Retina (tissue), 1 donor: ENCODE data around the gene ATAT1.

Source experiments
- DNase-seq: peaks from one replicate; pipeline ENCODE4 v3.0.0-alpha.2; 2016

Gene ATAT1

DNA sequence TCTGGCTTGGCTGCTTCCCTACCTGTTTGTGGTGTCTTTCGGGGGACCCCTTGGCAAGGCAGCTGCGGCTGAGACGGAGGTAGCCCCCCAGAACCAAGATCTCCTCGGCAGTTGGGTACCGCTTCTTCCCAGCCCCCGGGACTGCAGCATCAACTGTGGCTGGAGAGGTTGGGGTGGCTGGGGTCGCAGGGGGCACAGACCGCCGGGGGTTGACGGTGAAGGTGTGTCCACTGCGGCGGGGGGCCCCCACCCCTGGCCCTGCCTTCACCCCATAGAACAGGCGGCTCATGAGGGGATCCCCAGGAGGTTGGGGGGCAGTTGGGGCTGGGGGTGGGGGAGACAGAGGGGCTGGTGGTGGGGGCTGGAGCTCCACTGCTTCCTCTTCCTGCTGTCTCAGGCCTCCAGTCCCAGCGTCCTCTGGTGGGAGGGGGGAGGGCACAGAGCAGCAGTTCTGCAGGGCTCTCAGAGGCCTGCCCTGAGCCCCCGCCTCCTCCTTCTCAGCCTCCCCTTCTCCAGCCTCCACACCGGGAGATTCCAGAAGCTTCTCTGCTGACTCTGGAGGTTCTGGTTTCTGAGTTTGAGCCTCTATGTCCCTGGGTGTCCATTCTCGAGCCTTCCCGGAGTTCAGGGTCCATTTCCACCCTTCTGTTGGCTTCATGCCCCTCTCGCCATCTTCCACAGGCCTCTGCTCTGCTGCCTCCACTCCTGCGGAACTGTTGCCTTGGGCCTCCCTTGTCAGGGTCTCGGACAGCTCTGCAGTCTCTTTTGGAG lies 57.9 kb downstream of the ATAT1 start:
- no peak for DNase-seq

DNA sequence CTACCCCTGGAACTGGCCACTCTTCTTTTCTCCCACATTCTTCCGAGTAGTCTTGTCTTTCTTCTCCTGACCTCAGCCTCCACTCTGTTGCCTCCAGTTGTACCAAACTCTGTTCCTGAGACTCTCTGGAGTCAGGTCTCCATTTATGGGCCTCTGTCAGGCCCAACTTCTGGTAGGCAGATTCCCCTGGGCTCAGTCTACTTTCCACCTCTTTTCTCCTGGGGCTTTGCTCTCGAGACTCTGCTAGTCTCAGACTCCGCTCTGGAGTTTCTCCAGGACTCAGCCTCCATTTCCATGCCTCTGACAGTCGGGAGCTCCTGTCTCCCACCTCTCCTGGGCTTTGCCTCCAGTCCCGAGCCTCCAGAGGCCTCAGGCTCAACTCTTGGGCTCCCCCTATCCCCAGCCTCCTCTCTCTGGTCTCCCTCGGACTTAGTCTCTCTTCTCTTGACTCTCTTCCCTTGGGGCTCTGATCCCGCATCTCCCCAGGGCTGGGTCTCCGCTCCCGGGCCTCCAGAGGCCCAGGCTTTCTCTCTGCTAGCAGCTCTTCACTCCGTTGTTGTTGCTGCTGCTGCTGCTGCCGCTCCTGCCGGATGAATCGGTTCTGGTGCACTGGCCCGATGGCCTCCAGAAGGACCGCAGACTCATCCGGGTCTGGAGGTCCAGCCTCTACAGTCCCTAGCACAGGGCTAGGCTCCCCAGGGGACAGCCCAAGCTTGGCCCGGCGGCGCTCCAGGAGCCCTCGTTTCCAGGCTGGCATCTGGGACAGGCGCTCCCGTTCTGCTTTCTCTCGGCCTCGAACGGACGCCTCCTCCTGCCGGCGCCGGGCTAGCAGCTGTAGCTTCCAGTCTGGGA lies 58.7 kb downstream of the ATAT1 start:
- DNase-seq = no peak

GRCh38 chr6:30686009-30686907 lies 59.6 kb downstream of the ATAT1 start, which contains the start of gene PPP1R18:
PPP1R18 (minus strand) TSS chr6:30686645; CDS start chr6:30686018, 627 bp downstream.
- DNase-seq = peak; percentile 54

DNA sequence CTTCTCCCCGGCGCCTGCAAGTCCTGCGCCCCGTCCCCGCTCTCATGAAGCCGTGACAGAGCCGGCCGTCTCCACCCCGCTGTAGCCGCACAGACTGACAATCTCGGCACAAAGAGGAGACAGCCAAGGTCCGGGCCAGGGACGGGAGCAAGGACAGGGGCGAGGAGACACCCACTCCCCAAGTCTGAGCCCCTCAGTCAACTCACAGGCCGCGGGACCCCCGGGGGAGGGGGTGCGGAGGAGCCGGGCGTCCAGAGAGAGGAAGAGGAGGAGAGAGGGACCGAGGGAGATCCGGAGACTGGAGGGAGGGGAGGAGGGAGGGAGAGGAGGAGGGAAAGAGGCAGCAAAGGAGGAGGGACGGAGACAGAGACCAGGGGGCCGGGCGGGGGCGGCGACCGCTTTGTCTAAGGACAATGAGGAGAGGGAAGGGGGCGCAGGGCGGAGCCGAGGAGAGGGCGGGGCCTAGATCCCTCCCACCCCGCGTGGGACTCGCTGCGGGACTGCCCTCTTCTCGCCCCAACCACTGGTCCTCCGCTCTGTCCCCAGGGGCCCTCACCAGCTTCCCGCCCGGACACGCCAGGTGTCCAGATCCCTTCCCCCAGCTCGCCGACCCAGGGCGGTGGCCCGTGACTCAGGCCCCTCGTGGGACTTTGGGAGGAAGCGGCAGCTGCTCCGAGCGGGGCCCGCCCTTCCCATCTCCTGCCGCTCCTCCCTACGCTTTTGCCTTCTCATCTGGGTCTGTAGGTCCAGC lies 60.4 kb downstream of the ATAT1 start:
- DNase-seq = peak; percentile 94

DNA sequence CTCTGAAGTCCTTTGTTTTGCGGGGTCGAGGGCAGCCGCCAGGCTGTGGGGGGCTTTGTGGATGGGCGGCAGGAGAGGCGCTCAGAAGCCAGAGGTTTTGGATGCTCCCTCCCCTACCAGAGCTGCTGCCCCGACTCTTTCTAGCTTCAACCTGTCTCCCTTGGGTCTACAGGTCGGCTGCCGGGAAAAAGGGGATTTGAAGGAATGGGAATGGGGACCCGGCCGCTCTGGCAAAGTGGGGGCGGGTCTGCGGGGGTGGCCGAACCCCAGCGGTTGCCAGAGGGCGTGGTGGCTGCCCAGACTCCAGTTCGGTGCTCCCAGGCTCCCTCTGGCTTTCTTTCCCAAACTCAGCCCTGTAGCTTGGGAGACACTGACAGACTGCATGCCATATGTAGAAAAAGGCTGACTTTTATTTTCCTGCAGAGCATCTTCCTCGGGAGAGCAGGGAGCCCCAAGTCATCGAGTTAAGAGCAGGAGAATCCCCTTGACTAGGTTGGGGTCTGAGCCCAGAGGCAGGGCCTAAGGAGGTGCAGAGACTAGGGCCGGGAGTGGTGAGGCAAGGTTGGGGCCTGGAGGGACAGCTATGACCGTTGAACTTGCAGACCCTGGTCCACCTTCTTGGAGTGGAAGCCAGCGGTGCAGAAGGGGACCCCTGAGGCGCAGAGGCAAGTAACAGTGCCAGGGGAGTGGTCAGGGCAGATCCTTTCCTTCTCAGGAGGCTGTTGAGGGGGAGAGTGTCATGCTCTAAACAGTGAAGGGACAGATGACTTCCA lies 61.2 kb downstream of the ATAT1 start:
- no peak for DNase-seq

GRCh38 chr6:30688569-30688968 lies 61.9 kb downstream of the ATAT1 start:
- DNase-seq = no peak

DNA sequence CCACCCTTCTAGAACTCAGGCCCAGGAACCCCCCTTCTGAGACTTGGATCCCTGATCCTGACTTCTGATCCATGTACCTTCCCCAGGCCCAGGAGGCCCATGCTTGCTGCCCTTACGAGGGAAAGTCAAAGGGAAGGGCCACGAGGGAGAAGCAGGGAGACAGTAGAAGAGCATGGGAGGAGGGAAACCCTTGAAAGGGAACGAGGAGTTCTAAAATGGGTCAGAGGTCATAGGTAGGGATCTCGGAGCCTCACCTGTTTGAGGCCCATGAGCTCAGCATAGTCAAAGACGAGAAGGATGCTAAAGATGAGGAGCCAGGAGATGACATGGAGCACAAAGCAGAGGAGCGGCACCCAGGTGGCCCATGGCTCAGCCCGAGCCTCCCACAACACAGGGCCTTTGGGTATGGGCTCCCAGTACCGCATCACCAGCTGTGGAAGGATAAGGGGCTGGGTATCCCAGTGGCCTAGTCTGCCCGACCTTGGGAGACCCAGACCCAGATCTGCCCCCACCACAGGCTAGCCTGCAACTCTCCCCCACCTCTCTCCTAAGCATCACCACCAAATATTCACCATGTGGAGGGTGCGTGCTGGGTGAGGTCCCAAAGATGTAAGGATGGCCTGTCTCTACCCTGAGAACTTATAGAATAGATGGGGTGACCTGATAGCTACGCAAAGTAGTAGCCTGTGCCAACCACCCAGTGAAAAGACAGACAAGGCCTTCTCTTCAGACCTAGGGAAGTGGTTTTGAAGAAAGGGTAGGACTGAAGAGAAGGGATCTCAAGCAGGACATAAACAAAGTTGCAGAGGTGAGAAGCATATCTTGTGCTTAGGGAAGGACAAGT lies 62.6 kb downstream of the ATAT1 start:
- no peak for DNase-seq

DNA sequence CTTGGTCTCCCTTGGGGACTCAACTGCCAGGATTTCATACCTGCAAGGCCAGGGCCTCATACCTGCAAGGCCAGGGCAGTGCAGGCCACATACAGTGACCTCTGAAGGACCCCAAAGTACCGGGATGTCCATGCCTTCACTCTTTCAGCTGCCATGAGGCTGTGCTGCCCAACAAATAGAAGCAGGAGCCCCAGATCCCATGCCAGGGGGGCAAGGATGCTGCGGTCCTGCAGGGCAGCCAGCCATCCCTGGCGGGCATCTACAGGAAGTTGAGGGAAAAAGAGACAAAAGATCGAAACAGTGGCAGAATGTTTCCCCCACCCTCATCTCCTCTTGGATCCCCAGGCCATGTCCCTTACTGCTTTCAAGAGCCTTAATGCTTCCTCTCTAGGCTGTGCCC lies 63.3 kb downstream of the ATAT1 start:
- no peak for DNase-seq

DNA sequence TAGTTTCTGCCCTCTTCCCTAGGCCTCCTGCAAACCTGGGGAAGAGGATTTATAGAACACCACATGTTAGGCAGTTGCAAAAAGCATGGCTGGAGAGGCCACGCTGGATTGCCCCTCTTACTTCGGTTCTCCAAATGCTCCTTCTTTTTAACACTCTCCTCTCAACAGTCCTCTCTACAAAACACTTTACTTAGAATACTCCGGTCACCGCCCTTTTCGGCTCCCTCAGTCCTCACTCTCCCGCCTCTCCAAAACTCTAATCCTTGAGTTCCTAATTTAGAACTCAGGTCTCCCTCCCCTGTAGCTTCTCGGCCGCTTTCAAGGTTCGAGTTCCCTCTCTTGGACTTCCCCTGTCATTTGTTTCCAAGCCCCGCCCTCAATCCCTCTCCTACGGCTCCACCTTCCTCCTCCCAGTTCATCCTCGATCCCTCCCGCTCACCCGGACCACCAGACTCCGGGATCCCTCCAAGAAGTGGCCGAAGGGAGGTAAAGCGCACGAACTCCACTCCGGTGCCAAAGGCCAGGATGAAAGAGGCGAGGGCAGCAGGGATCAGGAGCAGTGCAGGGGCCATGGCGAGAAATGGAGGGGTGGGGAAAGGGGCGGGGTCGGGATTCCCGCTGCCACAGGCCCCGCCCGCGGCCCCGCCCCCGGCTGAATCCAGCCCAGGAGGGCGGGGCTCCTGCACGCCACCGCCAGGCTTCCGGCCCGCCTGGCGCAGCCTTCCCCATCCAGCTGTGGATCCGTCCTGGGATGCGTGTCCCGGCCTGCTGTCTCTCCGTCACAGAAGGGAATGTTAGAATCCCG lies 63.9 kb downstream of the ATAT1 start, which contains the start of gene NRM:
NRM (minus strand) TSS at position 582 of the 805 bp plus-strand sequence; CDS start at position 572, 10 bp downstream.
- DNase-seq = peak; percentile 95

DNA sequence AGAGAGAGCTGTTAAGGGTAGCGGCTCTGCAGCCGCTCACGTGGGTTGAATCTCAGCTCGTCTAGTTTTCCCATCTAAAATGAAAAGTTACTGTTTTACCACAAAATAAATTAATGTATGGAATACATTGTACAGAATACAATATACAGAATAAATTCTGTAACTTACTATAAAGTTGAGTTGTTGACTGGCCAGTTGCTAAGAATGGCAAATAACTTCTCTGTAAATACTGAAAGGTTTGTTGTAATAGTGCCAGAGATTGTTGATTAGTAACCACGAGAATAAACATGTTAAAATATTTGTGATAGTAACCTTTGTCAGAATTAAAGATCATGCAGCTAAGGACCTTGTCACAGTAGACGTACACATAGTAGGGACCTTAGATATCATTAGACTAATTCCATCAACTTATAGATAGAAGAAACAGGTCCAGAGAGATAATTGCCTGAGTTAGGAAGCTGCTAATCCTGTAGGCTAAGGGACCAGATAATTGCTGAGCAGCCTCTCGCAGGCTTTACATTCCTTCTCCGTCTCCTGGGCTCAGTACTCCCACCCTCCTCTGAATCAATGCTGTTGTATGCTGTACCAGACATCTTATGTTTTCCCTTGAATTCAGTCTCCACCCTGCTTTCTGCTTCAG lies 64.7 kb downstream of the ATAT1 start:
- no peak for DNase-seq
